Body of pancreas (tissue), 4 donors: ENCODE results near the gene H2BW2.

Experiments used
- POLR2A ChIP-seq, 3 donors: fragments of 450-650 bp; IDR thresholded peaks; one replicate each; pipeline ENCODE4 v1.6.1; 2016; ENCODE audit warnings: antibody characterized with exemption in 3 of 3, mild to moderate bottlenecking in 2 of 3
- TF ChIP-seq, protein P1 (sequence below), 7 experiments: fragments of 450-650 bp in 4 of 7; fragments of 200-600 bp in 3 of 7; sonication (generic) in 3 of 7; IDR thresholded peaks; one replicate each; pipeline ENCODE4 v1.5.1; 2016 to 2019; ENCODE audit warnings: antibody characterized with exemption in 7 of 7

DNA sequence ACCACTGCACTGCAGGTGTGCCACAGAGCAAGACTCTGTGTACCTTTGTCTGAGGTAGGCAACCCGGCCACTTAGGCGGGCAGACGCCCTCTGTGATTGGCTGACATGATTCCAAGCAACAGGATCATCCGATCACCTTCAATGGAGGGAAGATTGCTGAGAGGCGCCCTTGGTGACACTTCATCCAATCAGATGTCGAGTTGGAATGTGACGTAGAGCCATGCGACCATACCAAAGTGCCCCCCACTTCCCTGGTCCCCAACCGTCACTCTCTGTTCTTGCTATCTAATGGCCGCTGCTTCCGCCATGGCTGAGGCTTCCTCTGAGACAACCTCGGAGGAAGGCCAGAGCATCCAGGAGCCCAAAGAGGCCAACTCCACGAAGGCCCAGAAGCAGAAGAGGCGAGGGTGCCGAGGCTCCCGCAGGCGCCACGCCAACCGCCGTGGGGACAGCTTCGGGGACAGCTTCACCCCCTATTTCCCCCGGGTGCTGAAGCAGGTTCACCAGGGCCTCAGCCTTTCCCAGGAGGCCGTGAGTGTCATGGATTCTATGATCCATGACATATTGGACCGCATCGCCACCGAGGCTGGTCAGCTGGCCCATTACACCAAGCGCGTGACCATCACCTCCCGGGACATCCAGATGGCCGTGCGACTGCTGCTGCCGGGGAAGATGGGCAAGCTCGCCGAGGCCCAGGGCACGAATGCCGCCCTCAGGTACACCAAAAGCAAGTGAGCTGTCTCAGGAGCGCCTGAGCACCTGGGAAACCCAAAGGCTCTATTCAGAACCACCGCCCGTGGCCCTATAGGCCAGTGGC, at the start of gene H2BW2:
- no peak for TF ChIP-seq POLR2A (IDR thresholded peaks at IDR 0.05)
- TF ChIP-seq, protein P1, sequence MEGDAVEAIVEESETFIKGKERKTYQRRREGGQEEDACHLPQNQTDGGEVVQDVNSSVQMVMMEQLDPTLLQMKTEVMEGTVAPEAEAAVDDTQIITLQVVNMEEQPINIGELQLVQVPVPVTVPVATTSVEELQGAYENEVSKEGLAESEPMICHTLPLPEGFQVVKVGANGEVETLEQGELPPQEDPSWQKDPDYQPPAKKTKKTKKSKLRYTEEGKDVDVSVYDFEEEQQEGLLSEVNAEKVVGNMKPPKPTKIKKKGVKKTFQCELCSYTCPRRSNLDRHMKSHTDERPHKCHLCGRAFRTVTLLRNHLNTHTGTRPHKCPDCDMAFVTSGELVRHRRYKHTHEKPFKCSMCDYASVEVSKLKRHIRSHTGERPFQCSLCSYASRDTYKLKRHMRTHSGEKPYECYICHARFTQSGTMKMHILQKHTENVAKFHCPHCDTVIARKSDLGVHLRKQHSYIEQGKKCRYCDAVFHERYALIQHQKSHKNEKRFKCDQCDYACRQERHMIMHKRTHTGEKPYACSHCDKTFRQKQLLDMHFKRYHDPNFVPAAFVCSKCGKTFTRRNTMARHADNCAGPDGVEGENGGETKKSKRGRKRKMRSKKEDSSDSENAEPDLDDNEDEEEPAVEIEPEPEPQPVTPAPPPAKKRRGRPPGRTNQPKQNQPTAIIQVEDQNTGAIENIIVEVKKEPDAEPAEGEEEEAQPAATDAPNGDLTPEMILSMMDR (IDR thresholded peaks at IDR 0.05) = no peak
